HG03571 (cell line): Measurements from ENCODE around the gene TGFB2.

ENCODE experiments used
- ATAC-seq: cut with Tn5 transposase; IDR thresholded peaks from one replicate; pipeline ENCODE4 v1.9.1; 2021; ENCODE audit not compliant: unreplicated experiment

Gene TGFB2

GRCh38 chr1:218459878-218460711 is 115.0 kb downstream of the TGFB2 start:
- no peak for ATAC-seq

- no peak for ATAC-seq
Measured at GRCh38 chr1:218461351-218461750, 116.2 kb downstream of the TGFB2 start.

- no peak for ATAC-seq
Measured at GRCh38 chr1:218462116-218462515, 117.0 kb downstream of the TGFB2 start.

GRCh38 chr1:218462587-218462986 is 117.5 kb downstream of the TGFB2 start:
- no peak for ATAC-seq

GRCh38 chr1:218463194-218464156 is 118.3 kb downstream of the TGFB2 start:
- no peak for ATAC-seq

- ATAC-seq: no peak
Measured at GRCh38 chr1:218464871-218465270, 119.7 kb downstream of the TGFB2 start.

- no peak for ATAC-seq
Measured at GRCh38 chr1:218466341-218467010, 121.3 kb downstream of the TGFB2 start.

GRCh38 chr1:218467101-218468072 is 122.3 kb downstream of the TGFB2 start:
- no peak for ATAC-seq

GRCh38 chr1:218468711-218469110 is 123.6 kb downstream of the TGFB2 start:
- no peak for ATAC-seq

GRCh38 chr1:218472885-218473284 is 127.7 kb downstream of the TGFB2 start:
- ATAC-seq: no peak

GRCh38 chr1:218473522-218473921 is 128.4 kb downstream of the TGFB2 start:
- no peak for ATAC-seq

- ATAC-seq: no peak
Measured at GRCh38 chr1:218474128-218474527, 129.0 kb downstream of the TGFB2 start.

- ATAC-seq: no peak
Measured at GRCh38 chr1:218475275-218475674, 130.1 kb downstream of the TGFB2 start.

- ATAC-seq: no peak
Measured at GRCh38 chr1:218475699-218476098, 130.6 kb downstream of the TGFB2 start.

- no peak for ATAC-seq
Measured at GRCh38 chr1:218476385-218476784, 131.2 kb downstream of the TGFB2 start.

GRCh38 chr1:218478336-218478735 is 133.2 kb downstream of the TGFB2 start:
- no peak for ATAC-seq

- no peak for ATAC-seq
Measured at GRCh38 chr1:218479436-218480115, 134.4 kb downstream of the TGFB2 start.

GRCh38 chr1:218480137-218480536 is 135.0 kb downstream of the TGFB2 start:
- ATAC-seq: no peak

GRCh38 chr1:218480588-218481099 is 135.5 kb downstream of the TGFB2 start:
- ATAC-seq: no peak
